Endothelial cell of umbilical vein (primary cell): ENCODE data around the gene GPR183. TPM values are rescaled to one million over a fixed set of nuclear protein-coding genes. Genes with fewer than 3 reads are reported as not detected.

Experiments used
- BruUV-seq: library from RNA; stranded (reverse); fragments of 400-500 nt; replicated peaks from 2 replicates; lab custom pipeline; 2021; lab: Mats Ljungman, UMichigan
- CTCF ChIA-PET: fragments of 300-600, 350-600 bp; sonication (Branson Sonifier 250); formaldehyde crosslinking; loops from one replicate; lab custom pipeline; 2021; ENCODE audit warnings: antibody characterized with exemption, inconsistent platforms; lab: Charles Lee
- POLR2A ChIA-PET: fragments of 300-600, 350-600 bp; sonication (Branson Sonifier 250); formaldehyde crosslinking; loops from one replicate; lab custom pipeline; 2021; ENCODE audit warnings: antibody characterized with exemption, inconsistent platforms; lab: Charles Lee
- DNase-seq: peaks from one replicate; pipeline ENCODE4 v3.0.0-alpha.2; 2011; ENCODE audit warnings: low read depth, low spot score
- FAIRE-seq: peaks from 2 replicates; lab custom pipeline; 2011; peaks lifted over from hg19 to GRCh38; lab: Jason Lieb, UNC
- H2AFZ ChIP-seq: 2 replicates; pipeline ENCODE4 v1.6.0; 2012; ENCODE audit warnings: low read depth, low read length, control low read depth, inconsistent platforms
- H3K27ac ChIP-seq: 2 replicates; pipeline ENCODE4 v1.5.1; 2011; ENCODE audit warnings: low read depth, mild to moderate bottlenecking, control low read depth, low read length, moderate library complexity; ENCODE audit not compliant: insufficient read depth
- H3K27me3 ChIP-seq, 2 experiments: 2 replicates each; pipeline versions ENCODE4 v1.6.0 to v1.6.1; 2011; ENCODE audit warnings: low read length in 2 of 2, mixed read lengths in 1 of 2; ENCODE audit not compliant: control insufficient read depth in 2 of 2, insufficient read depth in 2 of 2
- H3K36me3 ChIP-seq, 2 experiments: 2 replicates in 1 of 2; 3 replicates in 1 of 2; pipeline ENCODE4 v1.5.1; 2011; ENCODE audit warnings: low read length in 2 of 2, mild to moderate bottlenecking in 1 of 2, moderate library complexity in 1 of 2; ENCODE audit not compliant: control insufficient read depth in 2 of 2, insufficient read depth in 2 of 2; ENCODE audit errors: extremely low read depth in 1 of 2
- H3K4me1 ChIP-seq: 3 replicates; pipeline ENCODE4 v1.5.1; 2011; ENCODE audit warnings: mild to moderate bottlenecking, low read length; ENCODE audit not compliant: control insufficient read depth, insufficient read depth; ENCODE audit errors: extremely low read depth
- H3K4me2 ChIP-seq: 2 replicates; pipeline ENCODE4 v1.6.1; 2011; ENCODE audit warnings: low read length, control low read depth, mixed read lengths; ENCODE audit not compliant: insufficient read depth
- H3K4me3 ChIP-seq, 3 experiments: fragments of 200-600 bp in 1 of 3; sonication (generic), shearing (Covaris generic) in 1 of 3; replicated peaks in 1 of 3; 2 replicates each; pipeline ENCODE4 v1.5.1; 2011 to 2016; ENCODE audit warnings: control low read depth in 3 of 3, low read length in 3 of 3, mild to moderate bottlenecking in 2 of 3, inconsistent platforms in 1 of 3, low read depth in 1 of 3, moderate library complexity in 1 of 3; ENCODE audit not compliant: insufficient read depth in 1 of 3
- H3K79me2 ChIP-seq: 2 replicates; pipeline ENCODE4 v1.6.0; 2012; ENCODE audit warnings: low read length, inconsistent platforms; ENCODE audit not compliant: control insufficient read depth, insufficient read depth
- H3K9ac ChIP-seq: replicated peaks from 2 replicates; pipeline ENCODE3; 2011; ENCODE audit warnings: low read length, control low read depth; ENCODE audit not compliant: insufficient read depth; ENCODE audit errors: extremely low read depth
- H3K9me1 ChIP-seq: replicated peaks from 3 replicates; pipeline ENCODE4 v1.6.0; 2011; ENCODE audit warnings: mild to moderate bottlenecking, low read length; ENCODE audit not compliant: control insufficient read depth, insufficient read depth; ENCODE audit errors: extremely low read depth
- H3K9me3 ChIP-seq: replicated peaks from 2 replicates; pipeline ENCODE4 v1.5.1; 2012; ENCODE audit warnings: low read length, inconsistent platforms; ENCODE audit not compliant: control insufficient read depth, insufficient read depth
- H4K20me1 ChIP-seq: replicated peaks from 2 replicates; pipeline ENCODE3; 2011; ENCODE audit warnings: mild to moderate bottlenecking, low read length; ENCODE audit not compliant: control insufficient read depth, insufficient read depth; ENCODE audit errors: extremely low read depth
- EZH2 ChIP-seq: IDR thresholded peaks from 2 replicates; pipeline ENCODE4 v1.6.1; 2012; ENCODE audit warnings: borderline replicate concordance, low read depth, mild to moderate bottlenecking, moderate library complexity, low read length, inconsistent platforms; ENCODE audit not compliant: severe bottlenecking
- FOS ChIP-seq: IDR thresholded peaks from 2 replicates; pipeline ENCODE4 v1.6.1; 2011; ENCODE audit warnings: mild to moderate bottlenecking, low read length, moderate library complexity, borderline replicate concordance; ENCODE audit not compliant: insufficient read depth
- GATA2 ChIP-seq: IDR thresholded peaks from 2 replicates; pipeline ENCODE4 v1.7.0; 2011; ENCODE audit warnings: low read depth, mild to moderate bottlenecking, moderate library complexity, mixed read lengths, low read length; ENCODE audit not compliant: insufficient read length, insufficient read depth
- JUN ChIP-seq: IDR thresholded peaks from 2 replicates; pipeline ENCODE4 v1.6.1; 2011; ENCODE audit warnings: borderline replicate concordance, low read depth; ENCODE audit not compliant: insufficient read length, insufficient read depth
- MYC ChIP-seq: IDR thresholded peaks from one replicate; pipeline ENCODE4 v1.6.1; 2011; ENCODE audit warnings: mild to moderate bottlenecking, low read depth, low read length
- POLR2A ChIP-seq: IDR thresholded peaks from 2 replicates; pipeline ENCODE4 v1.6.1; 2012; ENCODE audit warnings: low read depth, mild to moderate bottlenecking, control low read depth, low read length
- POLR2AphosphoS5 ChIP-seq: IDR thresholded peaks from 2 replicates; pipeline ENCODE4 v1.6.1; 2012; ENCODE audit warnings: low read depth, mild to moderate bottlenecking, control low read depth, low read length, moderate library complexity; ENCODE audit not compliant: insufficient read depth
- dilution Hi-C: fragments of 300-500 bp; cut with MboI; formaldehyde crosslinking; loops from one replicate; pipeline ENCODE4 v1.15.0; 2019; ENCODE audit warnings: low sequenced_read_pairs; ENCODE audit not compliant: extremely low pct_ligation_motif_present
- intact Hi-C: fragments of 100-400 bp; cut with micrococcal nuclease; formaldehyde crosslinking; loops from one replicate; pipeline ENCODE4 v1.10.0; 2022
- polyA plus RNA-seq, 4 experiments: library from polyadenylated mRNA; depleted of rRNA in 3 of 4; stranded (reverse) in 3 of 4; unstranded in 1 of 4; fragments of >200 nt; gene quantifications; 2 replicates each; pipeline versions ENCODE4 v1.2.1 to v1.2.3, GENCODE V29; 2011 to 2012; ENCODE audit warnings: missing spikeins in 1 of 4
- total RNA-seq: library from RNA; stranded (reverse); gene quantifications from 2 replicates; pipeline ENCODE4 v1.2.3, GENCODE V29; 2021
- TF ChIP-seq, protein P1 (sequence below): IDR thresholded peaks from 2 replicates; pipeline ENCODE4 v1.6.1; 2011; ENCODE audit not compliant: insufficient read depth, insufficient read length
- TF ChIP-seq, protein P2 (sequence below), 2 donors: IDR thresholded peaks; 1 replicate in 1 of 2; 2 replicates in 1 of 2; pipeline ENCODE4 v1.5.1; 2011; ENCODE audit warnings: low read length in 2 of 2, mild to moderate bottlenecking in 2 of 2, moderate library complexity in 2 of 2, control low read depth in 1 of 2, inconsistent platforms in 1 of 2, low read depth in 1 of 2; ENCODE audit not compliant: insufficient read depth in 1 of 2; ENCODE audit errors: extremely low read depth in 1 of 2

Gene GPR183
- total and polyA plus RNA-seq, 2 donors (not counting 3 experiments of a cell fraction or from before 2014, with no cell fraction given) = 0.23 TPM; not detected in 1

DNA sequence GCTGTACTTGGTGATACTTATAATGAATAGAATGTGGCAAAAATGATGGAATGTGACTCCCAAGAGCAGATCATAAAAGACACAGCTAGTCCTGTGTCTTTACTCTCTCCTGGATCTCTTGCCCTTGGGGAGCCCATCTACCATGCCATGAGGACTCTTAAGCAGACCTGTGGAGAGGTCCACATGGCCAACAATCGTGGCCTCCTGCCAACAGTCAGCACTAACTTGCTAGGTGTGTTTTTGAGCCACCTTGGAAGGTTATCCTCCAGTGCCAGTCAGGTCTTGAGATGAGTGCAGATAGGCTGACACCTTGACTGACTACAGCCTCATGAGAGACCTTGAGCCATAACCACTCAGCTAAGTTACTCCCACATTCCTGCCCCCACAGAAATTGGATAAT, 22.3 kb upstream of the GPR183 start:
- Histone ChIP-seq H3K9ac (no peak overlapping the region), H3K9me3 (no peaks in the 10 kb centered on the region), H2AFZ (no peak overlapping the region), H3K36me3 (no peaks in the 10 kb centered on the region), H3K4me1 (no peaks in the 10 kb centered on the region), H4K20me1 (no peaks in the 10 kb centered on the region), H3K4me3 (no peak overlapping the region), H3K9me1 (no peaks in the 10 kb centered on the region), H3K4me2 (no peak overlapping the region), H3K27me3 (no peaks in the 10 kb centered on the region), H3K27ac (no peak overlapping the region), H3K79me2 (no peaks in the 10 kb centered on the region)
- dilution Hi-C loops (no loop called here), intact Hi-C loops (no loop called here)
- no peak for TF ChIP-seq POLR2AphosphoS5
- no peak for TF ChIP-seq GATA2
- no peak for TF ChIP-seq JUN
- no peak for TF ChIP-seq MYC
- TF ChIP-seq, protein P1, sequence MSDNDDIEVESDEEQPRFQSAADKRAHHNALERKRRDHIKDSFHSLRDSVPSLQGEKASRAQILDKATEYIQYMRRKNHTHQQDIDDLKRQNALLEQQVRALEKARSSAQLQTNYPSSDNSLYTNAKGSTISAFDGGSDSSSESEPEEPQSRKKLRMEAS = no peak
- TF ChIP-seq EZH2 = no peak
- TF ChIP-seq POLR2A = no peak
- TF ChIP-seq, protein P2, sequence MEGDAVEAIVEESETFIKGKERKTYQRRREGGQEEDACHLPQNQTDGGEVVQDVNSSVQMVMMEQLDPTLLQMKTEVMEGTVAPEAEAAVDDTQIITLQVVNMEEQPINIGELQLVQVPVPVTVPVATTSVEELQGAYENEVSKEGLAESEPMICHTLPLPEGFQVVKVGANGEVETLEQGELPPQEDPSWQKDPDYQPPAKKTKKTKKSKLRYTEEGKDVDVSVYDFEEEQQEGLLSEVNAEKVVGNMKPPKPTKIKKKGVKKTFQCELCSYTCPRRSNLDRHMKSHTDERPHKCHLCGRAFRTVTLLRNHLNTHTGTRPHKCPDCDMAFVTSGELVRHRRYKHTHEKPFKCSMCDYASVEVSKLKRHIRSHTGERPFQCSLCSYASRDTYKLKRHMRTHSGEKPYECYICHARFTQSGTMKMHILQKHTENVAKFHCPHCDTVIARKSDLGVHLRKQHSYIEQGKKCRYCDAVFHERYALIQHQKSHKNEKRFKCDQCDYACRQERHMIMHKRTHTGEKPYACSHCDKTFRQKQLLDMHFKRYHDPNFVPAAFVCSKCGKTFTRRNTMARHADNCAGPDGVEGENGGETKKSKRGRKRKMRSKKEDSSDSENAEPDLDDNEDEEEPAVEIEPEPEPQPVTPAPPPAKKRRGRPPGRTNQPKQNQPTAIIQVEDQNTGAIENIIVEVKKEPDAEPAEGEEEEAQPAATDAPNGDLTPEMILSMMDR (IDR thresholded peaks at IDR 0.05; ENCODE audit: extremely low read depth in 1 of 2, insufficient read depth in 1 of 2, low read depth in 1 of 2, low read length in 2 of 2) = no peak
- TF ChIP-seq FOS = no peak
- FAIRE-seq = no peak
- BruUV-seq = no TSS peak
- DNase-seq = no peak
- POLR2A ChIA-PET = no interaction called here
- CTCF ChIA-PET = interaction anchor here (1.1 to 1.4 kb wide), 4 partner anchors 8 to 32 kb away, joined by 3 read pairs; no protein-coding TSS in a partner anchor
